GM19035 (cell line): ENCODE measurements around the gene RING1.
A peak's percentile ranks its signal among the peaks of the same experiment; 100 is the strongest.

Experiments
- ATAC-seq: cut with Tn5 transposase; IDR thresholded peaks from one replicate; pipeline ENCODE4 v1.9.1; 2021; ENCODE audit not compliant: unreplicated experiment

RING1 gene

GRCh38 chr6:33192105-33192646, 16.1 kb upstream of the RING1 start, which contains the start of gene COL11A2:
COL11A2 (minus strand) TSS chr6:33192467; CDS start chr6:33192240, 227 bp downstream.
- ATAC-seq: no peak

GRCh38 chr6:33192671-33193602, 15.4 kb upstream of the RING1 start:
- ATAC-seq: no peak

- ATAC-seq: no peak
These were observed 14.7 kb upstream of the RING1 start for GRCh38 chr6:33193619-33194018.

GRCh38 chr6:33194431-33194979, 13.8 kb upstream of the RING1 start:
- no peak for ATAC-seq

- ATAC-seq: no peak
These were observed 12.8 kb upstream of the RING1 start for GRCh38 chr6:33195304-33196165.

- no peak for ATAC-seq
These were observed 10.8 kb upstream of the RING1 start for GRCh38 chr6:33197431-33198048.

- no peak for ATAC-seq
These were observed 10.0 kb upstream of the RING1 start for GRCh38 chr6:33198159-33198852.

GRCh38 chr6:33198853-33199436, 9.4 kb upstream of the RING1 start:
- no peak for ATAC-seq

- ATAC-seq: peak; percentile 30
These were observed 8.5 kb upstream of the RING1 start for GRCh38 chr6:33199687-33200218.

GRCh38 chr6:33200219-33201146, 7.8 kb upstream of the RING1 start, which contains the start of the genes RXRB and SLC39A7:
RXRB (minus strand) TSS chr6:33200665; CDS start chr6:33200476, 189 bp downstream.
SLC39A7 (plus strand) TSS chr6:33200867; CDS start chr6:33201246, 379 bp downstream.
- peak; percentile 60 for ATAC-seq

GRCh38 chr6:33201147-33201545, 7.2 kb upstream of the RING1 start:
- ATAC-seq: no peak

- ATAC-seq: no peak
These were observed 6.4 kb upstream of the RING1 start for GRCh38 chr6:33201935-33202334.

GRCh38 chr6:33202799-33203198, 5.5 kb upstream of the RING1 start:
- no peak for ATAC-seq

GRCh38 chr6:33203443-33204164, 4.7 kb upstream of the RING1 start:
- no peak for ATAC-seq

GRCh38 chr6:33204165-33204414, 4.2 kb upstream of the RING1 start:
- ATAC-seq: no peak

- peak; percentile 42 for ATAC-seq
These were observed 3.7 kb upstream of the RING1 start, which contains the start of gene HSD17B8 for GRCh38 chr6:33204415-33205190. HSD17B8 (plus strand) TSS chr6:33204655; CDS start chr6:33204669, 14 bp downstream.
